Measurements from ENCODE around the gene CT55.

- TF ChIP-seq, protein P1, sequence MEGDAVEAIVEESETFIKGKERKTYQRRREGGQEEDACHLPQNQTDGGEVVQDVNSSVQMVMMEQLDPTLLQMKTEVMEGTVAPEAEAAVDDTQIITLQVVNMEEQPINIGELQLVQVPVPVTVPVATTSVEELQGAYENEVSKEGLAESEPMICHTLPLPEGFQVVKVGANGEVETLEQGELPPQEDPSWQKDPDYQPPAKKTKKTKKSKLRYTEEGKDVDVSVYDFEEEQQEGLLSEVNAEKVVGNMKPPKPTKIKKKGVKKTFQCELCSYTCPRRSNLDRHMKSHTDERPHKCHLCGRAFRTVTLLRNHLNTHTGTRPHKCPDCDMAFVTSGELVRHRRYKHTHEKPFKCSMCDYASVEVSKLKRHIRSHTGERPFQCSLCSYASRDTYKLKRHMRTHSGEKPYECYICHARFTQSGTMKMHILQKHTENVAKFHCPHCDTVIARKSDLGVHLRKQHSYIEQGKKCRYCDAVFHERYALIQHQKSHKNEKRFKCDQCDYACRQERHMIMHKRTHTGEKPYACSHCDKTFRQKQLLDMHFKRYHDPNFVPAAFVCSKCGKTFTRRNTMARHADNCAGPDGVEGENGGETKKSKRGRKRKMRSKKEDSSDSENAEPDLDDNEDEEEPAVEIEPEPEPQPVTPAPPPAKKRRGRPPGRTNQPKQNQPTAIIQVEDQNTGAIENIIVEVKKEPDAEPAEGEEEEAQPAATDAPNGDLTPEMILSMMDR (IDR thresholded peaks at IDR 0.05): no peak
- TF ChIP-seq POLR2A (IDR thresholded peaks at IDR 0.05): no peak
Measured at GRCh38 chrX:135191838-135192237, 20.6 kb upstream of the CT55 start.

Measured in thyroid gland (tissue), 4 donors.